Adipocyte (in vitro differentiated cells): ENCODE data around the gene DBNDD2.

Experiments
- DNase-seq: peaks from one replicate; pipeline ENCODE4 v3.0.0-alpha.2; 2015; ENCODE audit warnings: low read depth
- H3K27me3 ChIP-seq: replicated peaks from 2 replicates; pipeline ENCODE4 v1.7.0; 2013; ENCODE audit warnings: mild to moderate bottlenecking, low read length, moderate library complexity; ENCODE audit not compliant: control insufficient read depth, insufficient read depth
- H3K36me3 ChIP-seq: 2 replicates; pipeline ENCODE4 v1.7.0; 2013; ENCODE audit warnings: low read length, mild to moderate bottlenecking, moderate library complexity; ENCODE audit not compliant: control insufficient read depth, insufficient read depth, severe bottlenecking
- H3K4me1 ChIP-seq: 2 replicates; pipeline ENCODE4 v1.7.0; 2013; ENCODE audit warnings: mild to moderate bottlenecking, low read length, moderate library complexity; ENCODE audit not compliant: control insufficient read depth, insufficient read depth
- H3K4me3 ChIP-seq: 2 replicates; pipeline ENCODE4 v1.7.0; 2013; ENCODE audit warnings: mild to moderate bottlenecking, low read length, moderate library complexity
- H3K9ac ChIP-seq: 2 replicates; pipeline ENCODE4 v1.7.0; 2013; ENCODE audit warnings: mild to moderate bottlenecking, low read length, moderate library complexity
- H3K9me3 ChIP-seq: 2 replicates; pipeline ENCODE4 v1.7.0; 2013; ENCODE audit warnings: mild to moderate bottlenecking, low read length, moderate library complexity; ENCODE audit not compliant: control insufficient read depth

The DBNDD2 gene

DNA sequence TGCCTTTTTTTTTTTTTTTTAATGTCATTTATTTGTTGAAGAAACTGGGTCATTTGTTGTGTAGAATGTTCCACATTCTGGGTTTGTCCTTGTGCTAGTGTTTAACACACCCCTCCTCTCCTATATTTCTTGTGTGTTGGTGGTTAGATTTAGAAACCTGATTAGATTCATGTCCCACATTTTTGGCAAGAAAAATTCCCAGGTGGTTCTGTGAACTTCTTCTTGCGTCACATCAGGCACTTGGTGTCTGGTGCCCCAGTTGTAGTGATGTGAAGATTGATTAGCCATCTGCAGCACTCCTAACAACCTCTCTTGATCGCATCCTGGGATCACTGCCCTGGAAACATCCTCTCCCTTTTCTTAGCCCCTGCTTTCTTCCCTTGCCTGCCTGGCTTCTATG lies 15.6 kb downstream of the DBNDD2 start:
- no peaks in the 10 kb centered on the region for H3K9me3 ChIP-seq
- no peak for DNase-seq
- no peak overlapping the region for H3K4me3 ChIP-seq
- H3K9ac ChIP-seq, result no peak overlapping the region
- H3K27me3 ChIP-seq, result no peaks in the 10 kb centered on the region
- peaks cover 24% of the 10 kb centered on the region for H3K4me1 ChIP-seq
- H3K36me3 ChIP-seq, result peaks cover 47% of the 10 kb centered on the region

DNA sequence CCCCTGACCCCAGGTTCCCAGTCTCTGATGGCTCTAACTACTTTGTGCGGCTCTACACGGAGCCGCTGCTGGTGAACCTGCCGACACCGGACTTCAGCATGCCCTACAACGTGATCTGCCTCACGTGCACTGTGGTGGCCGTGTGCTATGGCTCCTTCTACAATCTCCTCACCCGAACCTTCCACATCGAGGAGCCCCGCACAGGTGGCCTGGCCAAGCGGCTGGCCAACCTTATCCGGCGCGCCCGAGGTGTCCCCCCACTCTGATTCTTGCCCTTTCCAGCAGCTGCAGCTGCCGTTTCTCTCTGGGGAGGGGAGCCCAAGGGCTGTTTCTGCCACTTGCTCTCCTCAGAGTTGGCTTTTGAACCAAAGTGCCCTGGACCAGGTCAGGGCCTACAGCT lies 17.5 kb downstream of the DBNDD2 start:
- no peak for DNase-seq
- no peak overlapping the region for H3K4me3 ChIP-seq
- H3K27me3 ChIP-seq, result no peaks in the 10 kb centered on the region
- peaks cover 10% of the 10 kb centered on the region for H3K4me1 ChIP-seq
- H3K9me3 ChIP-seq, result no peaks in the 10 kb centered on the region
- H3K36me3 ChIP-seq, result peaks cover 38% of the 10 kb centered on the region
- no peak overlapping the region for H3K9ac ChIP-seq

GRCh38 chr20:45426320-45427016 lies 18.4 kb downstream of the DBNDD2 start:
- H3K4me3 ChIP-seq, result no peak overlapping the region
- peaks cover 10% of the 10 kb centered on the region for H3K4me1 ChIP-seq
- no peak overlapping the region for H3K9ac ChIP-seq
- no peaks in the 10 kb centered on the region for H3K27me3 ChIP-seq
- no peaks in the 10 kb centered on the region for H3K9me3 ChIP-seq
- no peak for DNase-seq
- peaks cover 29% of the 10 kb centered on the region for H3K36me3 ChIP-seq

DNA sequence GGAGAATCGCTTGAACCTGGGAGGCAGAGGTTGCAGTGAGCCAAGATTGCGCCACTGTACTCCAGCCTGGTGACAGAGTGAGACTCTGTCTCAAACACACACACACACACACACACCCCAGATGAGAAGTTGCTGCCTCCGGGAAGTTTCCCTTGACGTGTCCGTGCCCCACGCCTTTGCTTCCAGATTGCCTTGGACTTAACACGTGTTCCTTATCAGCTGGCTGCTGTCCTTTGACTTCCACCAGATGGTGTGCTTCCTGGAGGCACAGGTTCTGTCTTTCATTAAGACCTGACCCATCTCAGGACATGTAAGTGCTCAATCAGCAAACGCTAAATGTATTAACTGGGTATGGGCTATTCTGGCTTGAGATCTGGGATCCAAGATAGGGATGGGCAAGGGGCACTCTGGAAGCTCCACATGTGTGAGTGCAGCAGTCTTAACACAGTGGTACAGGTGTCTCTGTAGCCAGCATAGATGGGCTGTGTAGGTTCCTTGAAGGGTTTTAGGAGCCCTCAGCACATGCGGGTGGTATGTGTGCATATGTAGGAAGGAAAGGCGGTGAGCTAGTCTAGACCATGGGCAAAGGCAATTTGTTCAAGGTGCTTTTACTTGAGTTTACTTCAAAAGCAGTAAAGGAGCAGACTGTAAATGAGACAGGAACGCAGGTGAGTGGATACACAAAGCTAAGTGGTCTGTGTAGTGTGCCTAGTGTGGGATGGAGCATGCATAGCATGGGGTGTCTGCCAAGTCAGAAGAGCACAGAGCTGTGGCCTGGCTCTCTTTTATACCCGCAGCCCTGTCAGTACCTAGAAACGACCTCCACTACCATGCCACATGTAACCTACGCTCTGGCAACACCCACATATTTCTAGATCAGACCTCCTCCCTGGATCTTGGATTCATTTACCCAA lies 19.4 kb downstream of the DBNDD2 start:
- no peak overlapping the region for H3K9ac ChIP-seq
- peaks cover 18% of the 10 kb centered on the region for H3K36me3 ChIP-seq
- DNase-seq, result no peak
- peaks cover 10% of the 10 kb centered on the region for H3K4me1 ChIP-seq
- no peaks in the 10 kb centered on the region for H3K27me3 ChIP-seq
- no peak overlapping the region for H3K4me3 ChIP-seq
- no peaks in the 10 kb centered on the region for H3K9me3 ChIP-seq

DNA sequence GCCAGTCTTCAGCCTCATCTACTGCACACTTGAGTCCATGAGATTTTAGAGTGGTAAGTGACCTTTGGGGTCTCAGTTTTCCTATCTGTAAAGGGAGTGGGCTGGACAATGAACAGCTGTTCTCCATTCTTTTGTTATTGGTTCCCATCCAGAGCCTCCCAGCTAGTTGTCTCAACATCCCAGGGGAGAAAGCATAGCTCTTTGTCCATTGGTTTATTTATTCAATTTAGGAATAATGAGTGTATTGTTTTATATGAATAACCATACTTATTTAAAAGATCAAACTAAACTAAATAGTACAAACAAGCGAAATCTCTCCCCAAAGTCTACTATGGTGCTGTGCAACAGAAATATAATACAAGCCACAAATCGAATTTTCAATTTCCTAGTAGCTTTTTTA lies 21.5 kb downstream of the DBNDD2 start:
- Histone ChIP-seq H3K9ac (no peak overlapping the region), H3K4me3 (no peak overlapping the region), H3K9me3 (no peaks in the 10 kb centered on the region), H3K4me1 (peaks cover 10% of the 10 kb centered on the region), H3K27me3 (no peaks in the 10 kb centered on the region), H3K36me3 (peaks cover 3% of the 10 kb centered on the region)
- DNase-seq, result no peak

- no peaks in the 10 kb centered on the region for H3K36me3 ChIP-seq
- DNase-seq, result no peak
Observed at GRCh38 chr20:45432294-45432693, 24.2 kb downstream of the DBNDD2 start.

GRCh38 chr20:45433316-45433715 lies 25.2 kb downstream of the DBNDD2 start:
- Histone ChIP-seq H3K9ac (no peak overlapping the region), H3K36me3 (no peaks in the 10 kb centered on the region), H3K4me3 (no peak overlapping the region), H3K4me1 (no peaks in the 10 kb centered on the region), H3K9me3 (no peaks in the 10 kb centered on the region), H3K27me3 (no peaks in the 10 kb centered on the region)
- DNase-seq, result peak; percentile 54

More at GRCh38 chr20:45432294-45432693, 24.2 kb downstream of the DBNDD2 start:
- H3K9me3 ChIP-seq, result no peaks in the 10 kb centered on the region
- no peak overlapping the region for H3K4me3 ChIP-seq
- no peaks in the 10 kb centered on the region for H3K27me3 ChIP-seq
- no peak overlapping the region for H3K9ac ChIP-seq
- H3K4me1 ChIP-seq, result no peaks in the 10 kb centered on the region

DNA sequence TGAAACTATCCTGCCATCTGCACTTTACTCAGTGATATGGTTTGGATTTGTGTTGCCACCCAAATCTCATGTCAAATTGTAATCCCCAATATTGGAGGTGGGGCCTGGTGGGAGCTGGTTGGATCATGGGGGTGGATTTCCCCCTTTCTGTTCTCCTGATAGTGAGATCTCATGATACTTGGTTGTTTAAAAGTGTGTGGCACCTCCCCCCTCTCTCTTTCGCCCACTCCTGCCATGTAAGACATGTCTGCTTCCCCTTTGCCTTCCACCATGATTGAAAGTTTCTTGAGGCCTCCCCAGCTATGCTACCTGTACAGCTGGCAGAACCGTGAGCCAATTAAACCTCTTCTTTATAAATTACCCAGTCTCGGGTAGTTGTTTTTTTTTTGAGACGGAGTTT lies 25.9 kb downstream of the DBNDD2 start:
- H3K4me1 ChIP-seq, result no peaks in the 10 kb centered on the region
- no peaks in the 10 kb centered on the region for H3K9me3 ChIP-seq
- H3K36me3 ChIP-seq, result no peaks in the 10 kb centered on the region
- H3K9ac ChIP-seq, result no peak overlapping the region
- no peak for DNase-seq
- H3K4me3 ChIP-seq, result no peak overlapping the region
- H3K27me3 ChIP-seq, result no peaks in the 10 kb centered on the region

- H3K9ac ChIP-seq, result peak overlapping the region; percentile 84
- H3K27me3 ChIP-seq, result no peaks in the 10 kb centered on the region
- peak overlapping the region; percentile 84 for H3K4me3 ChIP-seq
- no peaks in the 10 kb centered on the region for H3K4me1 ChIP-seq
- H3K9me3 ChIP-seq, result no peaks in the 10 kb centered on the region
- H3K36me3 ChIP-seq, result no peaks in the 10 kb centered on the region
- DNase-seq, result peak; percentile 96
Observed at GRCh38 chr20:45436732-45437485, 28.8 kb downstream of the DBNDD2 start.

GRCh38 chr20:45440424-45440823 lies 32.3 kb downstream of the DBNDD2 start:
- H3K9ac ChIP-seq, result no peak overlapping the region
- no peaks in the 10 kb centered on the region for H3K36me3 ChIP-seq
- H3K9me3 ChIP-seq, result no peaks in the 10 kb centered on the region
- H3K27me3 ChIP-seq, result peaks cover 9% of the 10 kb centered on the region
- DNase-seq, result no peak
- no peaks in the 10 kb centered on the region for H3K4me1 ChIP-seq
- no peak overlapping the region for H3K4me3 ChIP-seq
